22Rv1 (cell line): Measurements from ENCODE around the gene KIAA1671.

Experiments used
- H3K27ac ChIP-seq: fragments of 450-650 bp; 2 replicates; pipeline ENCODE4 v1.5.1; 2017
- ZFX ChIP-seq: fragments of 450-650 bp; IDR thresholded peaks from 2 replicates; pipeline ENCODE4 v1.6.1; 2017; ENCODE audit warnings: antibody characterized with exemption, borderline replicate concordance
- TF ChIP-seq, protein P1 (sequence below): fragments of 450-650 bp; IDR thresholded peaks from 2 replicates; pipeline ENCODE4 v1.5.1; 2017; ENCODE audit warnings: mild to moderate bottlenecking

The KIAA1671 gene

DNA sequence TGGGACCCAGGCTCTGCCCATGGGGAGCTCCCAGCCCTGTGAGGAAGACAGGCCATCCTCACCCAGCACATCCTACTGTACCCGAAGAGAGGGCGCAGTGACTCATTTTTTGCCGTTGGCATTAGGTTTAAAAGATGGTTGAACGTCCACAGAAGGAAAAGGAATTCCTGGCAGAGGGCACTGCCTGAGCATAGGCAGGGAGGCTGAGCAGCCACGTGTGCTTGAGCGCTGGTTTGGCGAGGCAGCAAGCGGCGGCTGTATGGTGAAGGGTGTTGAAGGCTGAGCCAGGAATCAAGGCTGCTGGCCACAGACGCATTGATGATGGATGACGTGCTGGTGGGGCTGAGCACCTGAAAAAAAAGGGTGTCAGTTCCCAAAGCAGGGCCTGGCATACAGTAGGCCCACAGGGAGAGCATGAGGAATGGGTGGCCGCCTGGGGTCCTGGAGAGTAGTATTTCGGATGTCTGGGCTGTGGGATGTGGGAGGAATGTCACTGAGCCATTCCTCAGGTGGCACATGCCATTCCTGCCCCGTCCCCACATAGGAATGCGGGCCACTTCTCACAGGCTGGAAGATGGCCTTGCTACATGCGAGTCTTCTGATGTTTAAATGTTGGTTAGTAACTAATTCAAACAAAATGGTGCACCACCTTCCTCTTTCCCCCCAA lies 112.5 kb downstream of the KIAA1671 start:
- TF ChIP-seq, protein P1, sequence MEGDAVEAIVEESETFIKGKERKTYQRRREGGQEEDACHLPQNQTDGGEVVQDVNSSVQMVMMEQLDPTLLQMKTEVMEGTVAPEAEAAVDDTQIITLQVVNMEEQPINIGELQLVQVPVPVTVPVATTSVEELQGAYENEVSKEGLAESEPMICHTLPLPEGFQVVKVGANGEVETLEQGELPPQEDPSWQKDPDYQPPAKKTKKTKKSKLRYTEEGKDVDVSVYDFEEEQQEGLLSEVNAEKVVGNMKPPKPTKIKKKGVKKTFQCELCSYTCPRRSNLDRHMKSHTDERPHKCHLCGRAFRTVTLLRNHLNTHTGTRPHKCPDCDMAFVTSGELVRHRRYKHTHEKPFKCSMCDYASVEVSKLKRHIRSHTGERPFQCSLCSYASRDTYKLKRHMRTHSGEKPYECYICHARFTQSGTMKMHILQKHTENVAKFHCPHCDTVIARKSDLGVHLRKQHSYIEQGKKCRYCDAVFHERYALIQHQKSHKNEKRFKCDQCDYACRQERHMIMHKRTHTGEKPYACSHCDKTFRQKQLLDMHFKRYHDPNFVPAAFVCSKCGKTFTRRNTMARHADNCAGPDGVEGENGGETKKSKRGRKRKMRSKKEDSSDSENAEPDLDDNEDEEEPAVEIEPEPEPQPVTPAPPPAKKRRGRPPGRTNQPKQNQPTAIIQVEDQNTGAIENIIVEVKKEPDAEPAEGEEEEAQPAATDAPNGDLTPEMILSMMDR, result no peak
- no peak for TF ChIP-seq ZFX
- no peak overlapping the region for H3K27ac ChIP-seq

DNA sequence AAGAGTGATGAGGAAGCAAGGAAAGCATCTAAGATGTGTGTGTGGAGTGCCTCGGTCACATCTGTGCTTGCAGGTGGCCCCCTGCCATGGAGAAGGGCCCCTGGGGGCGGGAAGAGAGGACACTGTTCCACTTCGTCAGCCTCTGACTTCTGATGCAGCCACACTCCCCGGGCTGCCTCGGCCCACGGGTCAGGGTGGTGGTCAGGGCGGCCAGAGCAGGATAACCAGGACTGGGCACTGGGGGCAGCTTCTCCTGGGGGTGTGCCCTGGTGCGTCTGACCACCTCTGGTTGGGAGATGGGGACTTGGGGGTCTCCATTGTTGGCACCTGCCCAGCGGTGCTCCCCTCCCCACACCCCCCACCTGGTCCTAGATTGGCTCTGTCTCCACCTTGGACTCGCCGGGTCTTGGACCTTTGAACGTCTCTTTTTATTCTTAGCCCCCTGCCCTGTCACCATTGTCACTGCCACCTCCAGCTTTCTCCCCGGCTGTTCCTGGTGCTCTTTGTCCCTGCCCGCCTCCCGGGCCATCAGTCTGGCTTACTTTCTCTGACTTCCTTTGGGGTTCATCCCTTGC lies 114.4 kb downstream of the KIAA1671 start:
- no peak overlapping the region for H3K27ac ChIP-seq
- TF ChIP-seq, protein P1, result no peak
- no peak for TF ChIP-seq ZFX

DNA sequence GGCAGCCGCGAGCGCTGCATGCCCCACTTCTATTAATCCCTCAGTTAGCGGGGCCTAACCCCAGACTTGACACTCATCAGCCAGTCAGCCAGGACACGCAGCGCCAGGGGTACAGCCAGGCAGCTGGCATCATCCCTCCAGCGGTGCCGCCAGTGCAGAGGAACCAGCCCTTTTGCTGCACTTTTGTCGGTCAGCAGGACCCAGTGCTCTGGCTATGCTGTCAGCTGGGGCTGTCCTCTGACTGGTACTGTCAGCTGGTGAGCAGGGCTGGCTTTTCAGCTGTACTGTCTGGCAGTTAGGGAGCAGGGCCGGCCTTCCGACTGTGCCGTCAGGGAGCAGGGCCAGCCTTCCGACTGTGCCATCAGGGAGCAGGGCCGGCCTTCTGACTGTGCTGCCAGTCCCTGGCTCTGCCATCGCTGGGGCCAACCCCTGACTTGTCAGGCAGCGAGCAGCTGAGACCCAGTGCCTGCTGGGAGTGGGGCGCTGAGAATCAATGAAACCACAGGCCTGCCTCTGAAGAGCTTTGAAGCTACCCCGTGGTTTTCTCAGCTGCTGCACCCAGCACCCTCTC lies 115.4 kb downstream of the KIAA1671 start:
- H3K27ac ChIP-seq, result no peak overlapping the region
- TF ChIP-seq ZFX, result no peak
- TF ChIP-seq, protein P1, result no peak

DNA sequence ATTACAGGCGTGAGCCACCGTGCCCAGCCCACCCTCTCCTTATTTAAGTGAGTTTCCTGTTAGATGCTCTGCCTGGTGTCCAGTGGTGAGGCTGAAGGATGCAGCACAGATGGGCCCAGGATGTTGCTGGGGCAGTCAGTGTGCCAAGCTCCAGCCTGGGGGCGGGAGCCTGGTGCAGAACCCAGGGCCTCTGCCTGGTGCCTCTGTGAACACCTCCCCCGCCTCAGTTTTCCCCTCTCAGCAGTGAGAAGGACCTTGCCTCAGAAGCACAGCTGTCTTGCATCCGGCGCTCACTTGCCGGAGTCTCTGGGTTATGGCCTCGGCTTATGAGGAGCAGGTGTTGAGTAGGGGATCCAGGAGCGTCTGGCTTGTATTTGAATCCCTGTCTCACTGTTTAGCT lies 116.2 kb downstream of the KIAA1671 start:
- H3K27ac ChIP-seq, result no peak overlapping the region
- no peak for TF ChIP-seq ZFX
- TF ChIP-seq, protein P1, result no peak

DNA sequence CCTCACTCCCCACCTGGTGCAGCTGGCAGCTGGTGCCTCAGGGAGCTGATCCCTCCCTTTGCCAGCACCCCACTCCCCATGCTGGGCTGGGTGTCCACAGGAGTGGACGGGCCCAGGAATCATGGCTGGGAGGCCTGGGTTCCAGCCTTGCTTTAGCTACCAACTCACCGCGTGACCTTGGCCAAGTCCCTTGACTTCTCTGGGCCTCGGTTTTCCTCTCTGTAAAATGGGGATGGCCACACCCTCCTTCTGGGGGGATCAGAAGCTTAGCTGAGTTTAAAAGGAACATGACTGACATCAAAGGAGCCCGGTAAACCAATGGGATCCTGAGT lies 116.9 kb downstream of the KIAA1671 start:
- TF ChIP-seq, protein P1, result no peak
- TF ChIP-seq ZFX, result no peak
- H3K27ac ChIP-seq, result no peak overlapping the region

DNA sequence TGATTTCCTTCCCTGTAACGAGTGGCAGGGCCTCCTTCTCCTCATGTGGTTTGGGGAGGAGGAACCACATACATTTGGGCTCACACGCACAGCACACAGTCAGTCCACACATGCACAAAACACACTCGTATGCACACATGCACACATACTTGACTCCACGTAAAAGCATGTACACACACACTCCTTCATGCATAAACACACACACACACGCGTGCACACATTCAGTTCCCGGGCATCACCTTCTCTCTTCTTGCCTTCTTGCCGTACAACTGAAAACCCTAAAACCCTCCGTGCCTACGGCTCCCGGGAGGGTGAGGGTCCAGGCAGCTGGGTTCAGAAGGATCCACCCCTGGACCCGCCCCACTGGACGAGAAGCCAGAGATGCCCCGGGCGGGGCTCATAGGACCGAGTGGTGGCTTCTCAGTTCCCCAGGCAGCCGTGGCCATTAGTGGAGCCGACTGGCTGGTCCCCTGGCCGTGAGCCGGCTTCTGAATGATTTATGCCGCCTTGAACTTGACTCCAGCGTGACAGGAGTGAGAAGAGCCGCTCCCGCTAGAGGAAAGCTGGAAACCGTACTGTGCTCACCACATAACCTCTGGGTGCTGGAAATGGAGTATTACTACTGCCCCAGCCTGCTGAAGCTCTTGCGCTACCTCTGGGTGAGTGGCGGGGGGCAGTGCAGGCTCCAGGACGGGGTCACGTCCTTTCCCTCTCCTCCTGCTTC lies 117.4 kb downstream of the KIAA1671 start:
- TF ChIP-seq ZFX, result no peak
- TF ChIP-seq, protein P1, result no peak
- no peak overlapping the region for H3K27ac ChIP-seq

DNA sequence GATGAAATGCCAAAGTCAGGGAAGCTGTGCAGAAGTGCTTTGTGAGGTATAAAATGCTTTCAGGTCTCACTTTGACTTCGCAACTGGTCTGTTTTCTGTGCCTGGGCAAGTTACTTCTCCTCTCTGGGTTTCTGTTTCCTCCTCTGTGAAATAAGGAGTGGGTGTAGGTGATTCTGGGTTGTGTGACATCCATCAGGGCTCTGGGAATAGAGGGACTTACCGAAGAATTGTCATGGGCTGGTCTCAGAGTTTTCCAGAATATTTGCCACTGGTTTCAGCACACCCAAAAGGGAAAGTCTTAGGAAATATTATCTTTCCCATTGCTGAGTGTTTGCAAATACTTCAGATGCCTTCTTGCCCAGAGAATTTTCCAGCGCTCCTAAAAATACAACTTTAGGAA lies 118.4 kb downstream of the KIAA1671 start:
- no peak overlapping the region for H3K27ac ChIP-seq
- TF ChIP-seq, protein P1, result no peak
- no peak for TF ChIP-seq ZFX
